Activated CD4-positive, alpha-beta T cell treated with anti-CD3 and anti-CD28 coated beads, Interleukin-2, amount 10 ng/mL, durations not matched to agents 24 days and 14 days (primary cell): ENCODE measurements around the gene CGB5. TPM values are rescaled to one million over a fixed set of nuclear protein-coding genes. Genes with fewer than 3 reads are reported as not detected.
"Not testable (repeated sequence)": the region's sequence is repeated elsewhere in the genome, so short reads cannot be mapped to it uniquely, and the experiment has no call there.

Experiments used
- DNase-seq: peaks from one replicate; pipeline ENCODE4 v3.0.0; 2022
- H3K27ac Mint-ChIP-seq: one replicate; pipeline ENCODE4 v1.8.0; 2022; ENCODE audit warnings: mild to moderate bottlenecking, mixed read lengths
- H3K27me3 Mint-ChIP-seq: one replicate; pipeline ENCODE4 v1.8.0; 2022; ENCODE audit warnings: mixed read lengths
- H3K36me3 Mint-ChIP-seq: one replicate; pipeline ENCODE4 v1.8.0; 2022; ENCODE audit warnings: low read depth, mild to moderate bottlenecking, mixed read lengths
- H3K4me1 Mint-ChIP-seq: one replicate; pipeline ENCODE4 v1.8.0; 2021; ENCODE audit warnings: mixed read lengths
- H3K4me3 Mint-ChIP-seq: one replicate; pipeline ENCODE4 v1.8.0; 2022; ENCODE audit warnings: mild to moderate bottlenecking, moderate library complexity, mixed read lengths
- H3K9me3 Mint-ChIP-seq: one replicate; pipeline ENCODE4 v1.8.0; 2021; ENCODE audit warnings: mixed read lengths
- intact Hi-C: fragments of 100-400 bp; cut with micrococcal nuclease; formaldehyde crosslinking; loops from one replicate; pipeline ENCODE4 v1.15.1; 2023
- total RNA-seq: library from RNA; stranded (reverse); gene quantifications from 2 replicates; pipeline ENCODE4 v1.2.3, GENCODE V29; 2022

CGB5 gene
- total RNA-seq, 1 donor from 2014 or later = not detected

DNA sequence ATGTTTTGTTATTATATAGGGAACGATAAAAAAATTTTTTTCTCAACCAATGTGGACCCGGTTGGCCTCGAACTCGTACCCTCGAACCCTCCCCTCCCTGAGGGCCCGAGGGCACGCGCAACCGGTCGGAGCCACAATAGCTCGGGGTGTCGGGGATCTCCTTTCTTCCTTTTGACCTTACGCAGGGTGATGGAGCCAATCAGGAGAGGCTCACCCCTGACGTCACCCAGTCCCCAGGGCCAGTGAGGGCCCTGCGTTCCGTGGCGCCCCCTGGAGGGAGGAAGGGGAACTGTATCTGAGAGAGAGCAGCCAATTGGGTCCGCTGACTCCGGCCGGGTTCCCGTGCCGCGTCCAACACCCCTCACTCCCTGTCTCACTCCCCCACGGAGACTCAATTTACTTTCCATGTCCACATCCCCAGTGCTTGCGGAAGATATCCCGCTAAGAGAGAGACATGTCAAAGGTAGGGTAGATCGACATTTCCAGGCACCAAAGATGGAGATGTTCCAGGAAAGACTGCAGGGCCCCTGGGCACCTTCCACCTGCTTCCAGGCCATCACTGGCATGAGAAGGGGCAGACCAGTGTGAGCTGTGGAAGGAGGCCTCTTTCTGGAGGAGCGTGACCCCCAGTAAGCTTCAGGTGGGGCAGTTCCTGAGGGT is 11.9 kb upstream of the CGB5 start, which contains the start of gene CGB2:
CGB2 (plus strand) TSS at position 249 of the 660 bp plus-strand sequence; CDS start at position 455, 206 bp downstream.
- H3K4me1 Mint-ChIP-seq, H3K9me3 Mint-ChIP-seq, H3K36me3 Mint-ChIP-seq, H3K27me3 Mint-ChIP-seq, intact Hi-C loops: not testable (repeated sequence)
- Mint-ChIP-seq H3K4me3 (peak within 1 kb of the TSS; percentile 29), H3K27ac (peak within 1 kb of the TSS; percentile 66)
- DNase-seq = peak; percentile 89

- H3K4me3 Mint-ChIP-seq, H3K36me3 Mint-ChIP-seq, intact Hi-C loops, H3K9me3 Mint-ChIP-seq, H3K27me3 Mint-ChIP-seq, H3K4me1 Mint-ChIP-seq, H3K27ac Mint-ChIP-seq: not testable (repeated sequence)
- DNase-seq = peak; percentile 85
Observed at GRCh38 chr19:49036815-49037214, 6.8 kb upstream of the CGB5 start, which contains the start of gene CGB1. Gene CGB1, minus strand, starts transcription at chr19:49036895. Its CDS starts 184 bp downstream, at chr19:49036711.

GRCh38 chr19:49038111-49038510 is 5.5 kb upstream of the CGB5 start:
- H3K27ac Mint-ChIP-seq, H3K36me3 Mint-ChIP-seq, H3K9me3 Mint-ChIP-seq, H3K4me1 Mint-ChIP-seq, intact Hi-C loops, H3K27me3 Mint-ChIP-seq, DNase-seq, H3K4me3 Mint-ChIP-seq: not testable (repeated sequence)

DNA sequence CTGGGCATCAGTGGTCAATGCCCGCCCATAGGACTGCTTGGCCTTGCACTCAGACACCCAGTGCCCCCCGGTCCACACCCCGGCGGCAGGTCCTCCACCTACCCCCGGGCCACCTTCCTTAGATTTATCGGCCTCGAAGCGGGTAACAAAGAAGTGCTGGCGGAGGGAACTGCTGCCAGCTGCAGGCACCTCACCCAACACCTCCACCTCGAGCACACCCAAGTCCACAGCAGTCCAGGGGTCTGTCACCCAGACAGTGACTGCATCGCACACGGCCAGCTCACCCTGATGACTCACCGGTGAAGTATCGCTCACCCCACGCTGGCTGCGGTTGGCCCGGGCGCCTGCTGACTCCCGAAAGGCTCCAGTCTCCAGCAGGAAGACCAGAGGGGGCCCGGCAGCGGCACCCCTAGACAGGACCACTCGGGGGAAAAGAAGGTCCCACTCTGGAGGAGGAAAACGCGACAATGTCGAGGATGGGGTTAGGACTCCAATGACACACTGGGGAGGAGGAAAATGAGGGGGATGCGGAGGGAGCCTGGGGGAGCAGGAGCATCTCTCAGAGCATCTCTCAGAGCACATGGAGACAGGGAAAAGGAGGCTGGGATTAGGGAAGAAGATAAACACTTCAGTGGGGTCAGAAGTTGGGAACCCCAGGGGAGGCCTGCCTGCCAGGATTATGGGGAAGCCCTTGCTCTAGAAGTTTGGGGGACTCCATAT is 4.9 kb upstream of the CGB5 start:
- DNase-seq, intact Hi-C loops, H3K4me1 Mint-ChIP-seq, H3K4me3 Mint-ChIP-seq, H3K36me3 Mint-ChIP-seq, H3K27ac Mint-ChIP-seq, H3K27me3 Mint-ChIP-seq, H3K9me3 Mint-ChIP-seq: not testable (repeated sequence)

DNA sequence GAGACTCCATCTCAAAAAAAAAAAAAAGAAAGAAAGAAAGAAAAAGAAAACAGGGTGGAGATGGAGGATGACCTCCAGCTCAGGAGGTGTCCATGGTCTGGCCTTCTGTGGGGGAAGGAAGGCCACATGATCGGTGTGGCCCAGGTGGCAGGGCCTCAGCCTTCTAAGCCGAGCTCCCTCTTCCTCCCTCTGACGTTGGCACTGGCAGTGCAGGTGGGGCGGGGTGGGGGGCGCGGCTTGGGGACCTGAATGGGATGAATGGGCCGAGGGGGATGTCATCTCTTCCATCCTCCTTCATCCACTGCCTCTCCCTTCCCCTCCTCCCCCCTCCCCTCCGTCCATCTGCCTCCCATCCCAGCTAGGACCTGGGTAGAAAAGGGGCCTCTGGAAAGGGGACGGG is 3.9 kb upstream of the CGB5 start:
- H3K27me3 Mint-ChIP-seq, H3K4me3 Mint-ChIP-seq, DNase-seq, H3K9me3 Mint-ChIP-seq, H3K27ac Mint-ChIP-seq, intact Hi-C loops, H3K4me1 Mint-ChIP-seq, H3K36me3 Mint-ChIP-seq: not testable (repeated sequence)

GRCh38 chr19:49042177-49042576 is 1.5 kb upstream of the CGB5 start:
- intact Hi-C loops = no loop called here
- no peaks in the 10 kb centered on the region for H3K36me3 Mint-ChIP-seq
- no peaks in the 10 kb centered on the region for H3K9me3 Mint-ChIP-seq
- no peak overlapping the region for H3K27ac Mint-ChIP-seq
- H3K27me3 Mint-ChIP-seq = no peaks in the 10 kb centered on the region
- H3K4me1 Mint-ChIP-seq = no peaks in the 10 kb centered on the region
- DNase-seq = no peak
- H3K4me3 Mint-ChIP-seq = no peak overlapping the region

DNA sequence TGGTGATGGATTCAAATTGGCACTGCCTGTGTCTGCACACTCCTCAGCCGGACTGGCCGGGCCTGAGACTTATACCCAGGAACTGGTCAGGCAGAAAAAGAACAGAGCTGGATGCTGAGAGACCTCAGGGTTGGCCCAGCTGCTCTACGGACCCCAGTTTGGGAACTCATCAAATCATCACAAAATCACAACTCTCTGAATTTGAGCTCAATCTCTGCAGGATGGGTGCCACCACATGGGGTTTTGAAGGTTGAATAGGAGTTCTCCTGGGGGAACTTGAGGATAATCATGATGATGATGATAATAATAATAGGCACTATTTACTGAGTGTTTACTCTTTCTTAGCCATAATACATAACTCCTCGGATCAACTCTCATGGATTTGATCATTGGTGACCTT is 982 bp upstream of the CGB5 start:
- intact Hi-C loops, H3K27me3 Mint-ChIP-seq, H3K9me3 Mint-ChIP-seq, H3K27ac Mint-ChIP-seq, H3K4me1 Mint-ChIP-seq, H3K4me3 Mint-ChIP-seq, H3K36me3 Mint-ChIP-seq, DNase-seq: not testable (repeated sequence)

GRCh38 chr19:49049011-49049410 is 5.4 kb downstream of the CGB5 start, which contains the start of gene CGB8:
Gene CGB8, minus strand, starts transcription at chr19:49049111. Its CDS starts 372 bp downstream, at chr19:49048739.
- H3K9me3 Mint-ChIP-seq, DNase-seq, H3K27me3 Mint-ChIP-seq, H3K27ac Mint-ChIP-seq, intact Hi-C loops, H3K4me3 Mint-ChIP-seq, H3K36me3 Mint-ChIP-seq, H3K4me1 Mint-ChIP-seq: not testable (repeated sequence)

- H3K4me3 Mint-ChIP-seq, H3K27ac Mint-ChIP-seq, H3K36me3 Mint-ChIP-seq, DNase-seq, H3K4me1 Mint-ChIP-seq, intact Hi-C loops, H3K9me3 Mint-ChIP-seq, H3K27me3 Mint-ChIP-seq: not testable (repeated sequence)
Observed at GRCh38 chr19:49049834-49050233, 6.2 kb downstream of the CGB5 start.

DNA sequence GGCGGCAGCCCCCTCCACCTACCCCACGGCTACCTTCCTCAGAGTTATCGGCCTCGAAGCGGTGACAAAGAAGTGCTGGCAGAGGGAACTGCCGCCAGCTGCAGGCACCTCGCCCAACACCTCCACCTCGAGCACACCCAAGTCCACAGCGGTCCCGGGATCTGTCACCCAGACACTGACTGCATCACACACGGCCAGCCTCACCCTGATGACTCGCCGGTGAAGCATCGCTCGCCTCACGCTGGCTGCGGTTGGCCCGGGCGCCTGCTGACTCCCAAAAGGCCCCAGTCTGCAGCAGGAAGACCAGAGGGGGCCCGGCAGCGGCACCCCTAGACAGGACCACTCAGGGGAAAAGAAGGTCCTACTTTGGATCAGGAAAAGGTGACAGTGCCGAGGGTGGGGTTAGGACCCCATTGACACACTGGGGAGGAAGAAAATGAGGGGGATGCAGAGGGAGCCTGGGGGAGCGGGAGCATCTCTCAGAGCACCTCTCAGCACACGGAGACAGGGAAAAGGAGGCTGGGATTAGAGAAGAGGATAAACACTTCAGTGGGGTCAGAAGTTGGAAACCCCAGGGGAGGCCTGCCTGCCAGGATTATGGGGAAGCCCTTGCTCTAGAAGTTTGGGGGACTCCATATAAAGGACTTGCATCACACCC is 6.9 kb downstream of the CGB5 start:
- H3K27me3 Mint-ChIP-seq, H3K4me3 Mint-ChIP-seq, H3K36me3 Mint-ChIP-seq, H3K4me1 Mint-ChIP-seq, H3K27ac Mint-ChIP-seq, intact Hi-C loops, DNase-seq, H3K9me3 Mint-ChIP-seq: not testable (repeated sequence)

- no peak overlapping the region for H3K27ac Mint-ChIP-seq
- peaks cover 49% of the 10 kb centered on the region for H3K27me3 Mint-ChIP-seq
- H3K4me1 Mint-ChIP-seq = peaks cover 12% of the 10 kb centered on the region
- DNase-seq = peak; percentile 90
- H3K36me3 Mint-ChIP-seq = peaks cover 3% of the 10 kb centered on the region
- no peaks in the 10 kb centered on the region for H3K9me3 Mint-ChIP-seq
- intact Hi-C loops = no loop called here
- H3K4me3 Mint-ChIP-seq = peak overlapping the region; percentile 84
Observed at GRCh38 chr19:49056101-49056901, 12.7 kb downstream of the CGB5 start.

- H3K36me3 Mint-ChIP-seq, H3K9me3 Mint-ChIP-seq, intact Hi-C loops, H3K27ac Mint-ChIP-seq: not testable (repeated sequence)
- Mint-ChIP-seq H3K27me3 (peaks cover 53% of the 10 kb centered on the region), H3K4me3 (peak overlapping the region; percentile 84), H3K4me1 (peaks cover 12% of the 10 kb centered on the region)
- peak; percentile 65 for DNase-seq
Observed at GRCh38 chr19:49056902-49057596, 13.4 kb downstream of the CGB5 start.

DNA sequence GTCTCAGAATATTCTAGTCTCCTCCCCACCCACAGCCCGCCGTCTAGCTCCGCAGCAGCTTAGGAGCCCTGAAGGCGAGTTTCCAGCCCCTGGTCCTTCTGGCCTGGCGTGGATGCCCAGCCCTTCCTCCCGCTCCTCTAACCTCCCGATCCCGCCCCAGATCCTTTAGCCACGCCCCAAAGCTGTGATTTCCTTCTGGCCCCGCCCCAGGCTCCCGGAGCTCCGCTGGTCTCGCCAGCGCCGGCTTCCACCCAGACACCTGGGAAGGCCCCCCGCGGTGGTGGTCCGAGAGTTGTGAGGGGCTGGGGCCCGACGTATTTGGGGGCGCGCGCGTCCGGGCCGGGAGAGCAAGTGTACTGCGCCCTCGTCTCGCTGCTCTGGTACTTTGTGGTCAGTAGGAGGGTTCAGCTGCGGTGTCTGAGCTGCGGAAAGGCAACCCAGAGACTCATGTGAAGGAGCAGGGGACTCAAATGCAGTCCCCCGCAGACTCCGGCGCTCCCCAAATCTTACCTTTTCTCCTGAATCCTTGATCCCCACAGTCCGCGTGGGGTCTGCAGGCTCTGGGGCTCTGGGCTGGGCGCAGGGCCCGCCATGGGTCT is 14.1 kb downstream of the CGB5 start, which contains the start of gene CGB7:
CGB7 (minus strand) TSS at position 114 of the 599 bp plus-strand sequence. CDS start 2,374 bp downstream, outside the sequence.
- H3K27me3 Mint-ChIP-seq = peaks cover 53% of the 10 kb centered on the region
- DNase-seq = peak; percentile 83
- peaks cover 12% of the 10 kb centered on the region for H3K4me1 Mint-ChIP-seq
- no peak within 1 kb of the TSS for H3K27ac Mint-ChIP-seq
- peak within 1 kb of the TSS; percentile 84 for H3K4me3 Mint-ChIP-seq
- intact Hi-C loops = no loop called here
- H3K36me3 Mint-ChIP-seq = peaks cover 3% of the 10 kb centered on the region
- H3K9me3 Mint-ChIP-seq = no peaks in the 10 kb centered on the region
